ENCODE results near the gene TIE1. TPM values are rescaled to one million over a fixed set of nuclear protein-coding genes. Genes with fewer than 3 reads are reported as not detected.

Gene TIE1
- total and polyA plus RNA-seq, 7 donors = 8.2 to 29.7 (median 10.9) TPM

DNA sequence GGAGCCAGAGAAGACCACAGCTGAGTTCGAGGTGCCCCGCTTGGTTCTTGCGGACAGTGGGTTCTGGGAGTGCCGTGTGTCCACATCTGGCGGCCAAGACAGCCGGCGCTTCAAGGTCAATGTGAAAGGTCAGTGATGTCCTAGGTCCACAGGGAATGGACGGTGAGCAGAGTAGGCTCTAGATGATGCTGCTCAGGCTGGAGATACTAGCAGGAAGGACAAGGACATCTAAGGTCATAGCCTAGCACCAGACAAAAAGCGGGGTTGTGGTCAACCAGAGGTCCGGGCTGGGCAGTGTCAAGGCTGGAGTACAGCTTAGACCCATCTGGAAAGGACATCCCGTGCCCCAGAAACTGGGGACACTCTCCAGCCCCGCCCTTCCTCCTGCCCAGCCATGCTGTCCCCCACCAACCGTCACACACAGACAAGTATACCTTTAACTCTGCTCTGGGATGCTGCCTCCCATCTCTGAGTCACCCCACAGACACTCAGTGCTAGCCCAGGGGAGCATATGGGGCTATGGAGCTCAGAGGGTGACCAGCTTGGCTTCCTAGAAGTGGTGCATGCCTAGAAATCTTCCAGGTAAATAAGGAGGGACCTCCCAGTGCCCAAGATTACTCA lies 8.7 kb downstream of the TIE1 start:
- H3K9me3 ChIP-seq = no peaks in the 10 kb centered on the region
- intact Hi-C loops (cut with DNase I) = loop anchor here in 1 of 2 donors (10.0 kb wide), 1 partner anchor 1165 kb away; no protein-coding TSS in a partner anchor
- H3K27ac ChIP-seq = no peak overlapping the region
- no peaks in the 10 kb centered on the region for H3K4me1 ChIP-seq
- H3K36me3 ChIP-seq (ENCODE audit: insufficient read depth in 1 of 2, low read depth in 1 of 2) = no peaks in the 10 kb centered on the region
- no peak overlapping the region for H3K4me3 ChIP-seq
- WGBS, 3 donors = 84 to 88% (median 85%) methylated on average over 13 of the region's 13 CpGs
- ATAC-seq (no peak), DNase-seq (no peak)
- TF ChIP-seq, protein P1, sequence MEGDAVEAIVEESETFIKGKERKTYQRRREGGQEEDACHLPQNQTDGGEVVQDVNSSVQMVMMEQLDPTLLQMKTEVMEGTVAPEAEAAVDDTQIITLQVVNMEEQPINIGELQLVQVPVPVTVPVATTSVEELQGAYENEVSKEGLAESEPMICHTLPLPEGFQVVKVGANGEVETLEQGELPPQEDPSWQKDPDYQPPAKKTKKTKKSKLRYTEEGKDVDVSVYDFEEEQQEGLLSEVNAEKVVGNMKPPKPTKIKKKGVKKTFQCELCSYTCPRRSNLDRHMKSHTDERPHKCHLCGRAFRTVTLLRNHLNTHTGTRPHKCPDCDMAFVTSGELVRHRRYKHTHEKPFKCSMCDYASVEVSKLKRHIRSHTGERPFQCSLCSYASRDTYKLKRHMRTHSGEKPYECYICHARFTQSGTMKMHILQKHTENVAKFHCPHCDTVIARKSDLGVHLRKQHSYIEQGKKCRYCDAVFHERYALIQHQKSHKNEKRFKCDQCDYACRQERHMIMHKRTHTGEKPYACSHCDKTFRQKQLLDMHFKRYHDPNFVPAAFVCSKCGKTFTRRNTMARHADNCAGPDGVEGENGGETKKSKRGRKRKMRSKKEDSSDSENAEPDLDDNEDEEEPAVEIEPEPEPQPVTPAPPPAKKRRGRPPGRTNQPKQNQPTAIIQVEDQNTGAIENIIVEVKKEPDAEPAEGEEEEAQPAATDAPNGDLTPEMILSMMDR (IDR thresholded peaks at IDR 0.05) = no peak
- no peaks in the 10 kb centered on the region for H3K27me3 ChIP-seq (ENCODE audit: insufficient read depth in 3 of 3, low read length in 2 of 3)

GRCh38 chr1:43311521-43311920 lies 10.7 kb downstream of the TIE1 start:
- intact Hi-C loops (cut with DNase I) = loop anchor here in 1 of 2 donors (10.0 kb wide), 1 partner anchor 1167 kb away; no protein-coding TSS in a partner anchor
- Histone ChIP-seq H3K27me3 (ENCODE audit: insufficient read depth in 3 of 3, low read length in 2 of 3) (no peaks in the 10 kb centered on the region), H3K36me3 (ENCODE audit: insufficient read depth in 1 of 2, low read depth in 1 of 2) (no peaks in the 10 kb centered on the region), H3K4me3 (no peak overlapping the region), H3K4me1 (no peaks in the 10 kb centered on the region), H3K9me3 (no peaks in the 10 kb centered on the region), H3K27ac (no peak overlapping the region)
- ATAC-seq = no peak
- TF ChIP-seq, protein P1 (IDR thresholded peaks at IDR 0.05) = no peak
- no peak for DNase-seq
- 81 to 90% (median 88%) methylated on average over 9 of the region's 9 CpGs for WGBS, 3 donors

DNA sequence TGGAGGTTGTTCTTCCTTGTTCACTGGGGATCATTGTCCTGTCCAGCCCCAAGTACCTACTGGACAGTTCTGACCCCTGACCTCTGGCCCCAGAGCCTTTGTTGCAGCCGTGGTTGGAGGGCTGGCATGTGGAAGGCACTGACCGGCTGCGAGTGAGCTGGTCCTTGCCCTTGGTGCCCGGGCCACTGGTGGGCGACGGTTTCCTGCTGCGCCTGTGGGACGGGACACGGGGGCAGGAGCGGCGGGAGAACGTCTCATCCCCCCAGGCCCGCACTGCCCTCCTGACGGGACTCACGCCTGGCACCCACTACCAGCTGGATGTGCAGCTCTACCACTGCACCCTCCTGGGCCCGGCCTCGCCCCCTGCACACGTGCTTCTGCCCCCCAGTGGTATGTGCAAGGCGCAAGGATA lies 11.4 kb downstream of the TIE1 start:
- ATAC-seq (no peak), DNase-seq (no peak)
- Histone ChIP-seq H3K9me3 (no peaks in the 10 kb centered on the region), H3K4me1 (no peaks in the 10 kb centered on the region), H3K27ac (no peak overlapping the region), H3K4me3 (no peak overlapping the region), H3K27me3 (ENCODE audit: insufficient read depth in 3 of 3, low read length in 2 of 3) (no peaks in the 10 kb centered on the region), H3K36me3 (ENCODE audit: insufficient read depth in 1 of 2, low read depth in 1 of 2) (no peaks in the 10 kb centered on the region)
- 81 to 88% (median 86%) methylated on average over 19 of the region's 19 CpGs for WGBS, 3 donors
- intact Hi-C loops (cut with DNase I) = loop anchor here in 1 of 2 donors (10.0 kb wide), 1 partner anchor 1167 kb away; no protein-coding TSS in a partner anchor
- TF ChIP-seq, protein P1 (IDR thresholded peaks at IDR 0.05) = no peak

GRCh38 chr1:43312663-43313515 lies 12.1 kb downstream of the TIE1 start:
- H3K36me3 ChIP-seq (ENCODE audit: insufficient read depth in 1 of 2, low read depth in 1 of 2) = no peaks in the 10 kb centered on the region
- intact Hi-C loops (cut with DNase I) = loop anchor here in 1 of 2 donors (10.0 kb wide), 1 partner anchor 1168 kb away; no protein-coding TSS in a partner anchor
- H3K27ac ChIP-seq = no peak overlapping the region
- DNase-seq (no peak), ATAC-seq (no peak)
- no peaks in the 10 kb centered on the region for H3K27me3 ChIP-seq (ENCODE audit: insufficient read depth in 3 of 3, low read length in 2 of 3)
- H3K4me3 ChIP-seq = no peak overlapping the region
- 83 to 86% (median 85%) methylated on average over 22 to 24 of the region's 24 CpGs for WGBS, 3 donors
- TF ChIP-seq, protein P1 (IDR thresholded peaks at IDR 0.05) = no peak
- H3K9me3 ChIP-seq = no peaks in the 10 kb centered on the region
- H3K4me1 ChIP-seq = no peaks in the 10 kb centered on the region

Data from psoas muscle (tissue), 8 donors.